Skin of body (tissue), 2 donors: ENCODE data around the gene SEC61G. TPM values are rescaled to one million over a fixed set of nuclear protein-coding genes. Genes with fewer than 3 reads are reported as not detected.

Experiments used
- DNase-seq: peaks from one replicate; lab custom pipeline; 2025; lab: John Stamatoyannopoulos, UW
- total RNA-seq: library from RNA; depleted of rRNA; stranded (reverse); fragments of >200 nt; gene quantifications from one replicate; pipeline ENCODE4 v1.2.3, GENCODE V29; 2014

Gene SEC61G
- 97.8 TPM for total RNA-seq

- DNase-seq, result peak; percentile 98
Measured at GRCh38 chr7:54758702-54759592, at the start of gene SEC61G. Gene SEC61G (minus strand): TSS chr7:54759211. CDS start chr7:54757588, 1,623 bp downstream.

DNA sequence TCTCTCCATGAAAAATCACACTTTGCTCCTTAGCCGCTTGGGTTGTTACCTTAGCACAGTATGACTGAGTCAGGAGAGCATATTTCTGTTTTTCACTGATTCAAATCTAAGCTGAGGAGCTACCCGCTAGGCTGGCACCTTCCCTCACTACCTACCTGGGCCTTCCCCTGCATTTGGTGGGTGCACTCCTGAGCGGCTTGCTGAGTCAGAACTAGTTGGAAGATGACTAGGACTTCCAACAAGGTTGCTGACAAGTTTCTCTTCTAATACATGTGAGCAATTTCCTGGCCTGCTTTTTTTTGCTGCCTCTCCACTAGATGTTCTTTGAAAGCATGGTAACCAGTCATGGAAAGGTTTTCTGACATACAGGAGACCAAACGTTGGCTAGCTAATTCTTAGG lies 43.8 kb upstream of the SEC61G start:
- DNase-seq, result no peak

- no peak for DNase-seq
Measured at GRCh38 chr7:54802114-54802513, 43.1 kb upstream of the SEC61G start.

GRCh38 chr7:54799792-54800191 lies 40.8 kb upstream of the SEC61G start:
- DNase-seq, result no peak

DNA sequence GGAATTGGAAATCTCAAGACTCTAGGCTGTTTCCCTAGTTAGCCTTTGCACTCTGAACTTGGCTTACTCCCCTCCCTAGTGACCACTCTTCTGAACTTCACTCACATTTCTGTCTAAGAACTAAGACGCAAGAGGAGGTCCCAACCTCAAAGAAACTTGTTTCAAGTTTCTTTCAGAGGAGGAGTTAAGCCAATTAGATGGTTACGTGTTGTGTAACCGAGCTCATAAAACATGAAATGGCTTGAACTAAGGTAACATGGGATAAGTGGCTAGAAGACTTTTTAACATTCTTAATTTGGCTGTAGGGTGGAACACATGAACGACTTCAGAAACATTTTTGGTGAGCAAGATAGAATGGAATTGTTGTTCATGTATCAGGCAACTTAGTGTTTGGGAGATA lies 39.5 kb upstream of the SEC61G start:
- DNase-seq, result no peak

- DNase-seq, result no peak
Measured at GRCh38 chr7:54796853-54797252, 37.8 kb upstream of the SEC61G start.

GRCh38 chr7:54796150-54796549 lies 37.1 kb upstream of the SEC61G start:
- no peak for DNase-seq

DNA sequence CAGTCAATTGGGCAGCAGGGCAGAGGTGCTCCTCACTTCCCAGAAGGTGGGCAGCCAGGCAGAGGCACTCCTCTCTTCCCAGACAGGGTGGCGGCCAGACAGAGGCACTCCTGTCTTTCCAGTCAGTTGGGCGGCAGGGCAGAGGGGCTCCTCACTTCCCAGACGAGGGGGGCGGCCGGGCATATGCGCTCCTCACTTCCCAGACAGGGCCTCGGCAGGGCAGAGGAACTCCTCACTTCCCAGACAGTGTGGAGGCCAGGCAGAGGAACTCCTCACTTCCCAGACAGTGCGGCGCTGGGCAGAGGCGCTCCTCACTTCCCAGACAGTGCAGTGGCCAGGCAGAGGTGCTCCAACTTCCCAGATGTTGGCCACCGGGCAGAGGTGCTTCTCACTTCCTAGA lies 33.4 kb upstream of the SEC61G start:
- DNase-seq, result no peak

DNA sequence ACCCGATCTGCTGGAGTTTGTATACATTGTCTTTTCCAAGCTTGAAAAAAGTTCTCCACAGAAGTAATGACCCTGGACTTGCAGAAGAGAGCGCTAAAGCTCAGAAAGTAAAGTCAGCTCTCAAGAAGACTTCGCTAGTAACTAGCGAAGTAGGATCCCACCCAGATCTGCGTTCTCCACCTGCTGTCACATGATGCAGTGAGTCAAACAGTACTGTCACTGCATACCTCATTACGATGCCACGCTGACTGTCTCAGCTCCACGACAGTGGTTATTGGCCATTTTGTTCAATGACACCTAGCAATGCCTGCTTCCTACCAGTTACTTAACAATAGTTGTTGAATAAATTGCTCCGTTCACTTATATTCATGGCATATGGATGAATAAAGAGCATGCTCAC lies 29.7 kb upstream of the SEC61G start:
- DNase-seq, result peak; percentile 69

DNA sequence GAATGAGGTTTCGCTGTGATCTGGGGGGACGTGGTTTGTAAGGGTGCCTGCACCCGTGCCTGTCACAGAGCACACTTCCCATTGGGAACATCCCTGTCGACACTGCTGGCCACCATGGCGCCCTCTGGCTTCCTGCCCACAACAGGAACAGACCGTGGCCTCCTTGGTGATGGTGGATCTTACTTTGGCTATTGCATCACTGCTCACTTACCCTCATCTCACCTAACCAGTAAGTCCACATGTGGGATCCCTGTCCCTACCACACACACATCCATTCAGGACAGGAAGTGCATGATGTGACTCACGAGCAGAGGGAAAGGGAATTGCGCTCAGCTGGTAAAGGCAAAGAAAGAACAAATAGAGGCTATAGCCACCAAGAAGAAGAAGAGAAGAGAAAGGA lies 26.2 kb upstream of the SEC61G start:
- no peak for DNase-seq

DNA sequence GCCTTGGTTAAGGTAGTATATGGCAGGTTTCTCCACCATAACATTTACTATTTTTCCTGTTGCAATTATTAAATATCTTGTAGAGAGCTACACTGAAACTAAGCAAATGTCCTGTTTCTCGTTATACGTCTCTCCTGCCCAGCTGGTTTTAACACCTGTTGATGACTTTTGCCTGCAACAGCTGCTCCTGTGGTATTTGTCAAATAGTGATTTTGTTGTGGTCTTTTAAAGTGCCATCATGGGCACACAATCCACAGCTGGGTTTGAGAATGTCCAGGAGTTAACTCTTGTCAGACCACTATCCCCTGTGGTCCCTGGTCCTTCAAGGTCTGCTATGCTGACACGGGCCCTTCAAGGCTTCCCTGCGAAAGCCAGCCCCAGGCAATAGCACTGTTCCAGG lies 24.9 kb upstream of the SEC61G start:
- DNase-seq, result no peak

GRCh38 chr7:54782829-54783228 lies 23.8 kb upstream of the SEC61G start:
- DNase-seq, result no peak

DNA sequence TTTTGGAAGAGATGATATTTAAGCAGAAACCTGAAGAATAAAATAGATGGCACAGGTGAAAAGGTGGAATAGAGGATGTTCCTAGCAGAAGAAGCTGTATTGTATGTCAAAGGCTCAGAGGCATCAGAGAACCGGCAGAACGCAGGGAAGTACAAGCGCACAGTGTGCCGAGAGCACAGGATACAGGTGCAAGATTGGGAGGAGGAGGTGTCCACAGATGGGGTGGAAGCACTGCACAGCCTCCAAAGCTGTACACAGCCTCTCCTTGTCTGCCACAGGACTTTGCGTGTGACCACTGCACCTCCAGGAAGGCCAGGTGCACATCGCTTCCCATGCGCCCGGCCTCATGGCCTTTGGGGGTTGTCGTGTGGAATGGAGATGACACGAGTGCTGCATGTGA lies 23.3 kb upstream of the SEC61G start:
- DNase-seq, result no peak

DNA sequence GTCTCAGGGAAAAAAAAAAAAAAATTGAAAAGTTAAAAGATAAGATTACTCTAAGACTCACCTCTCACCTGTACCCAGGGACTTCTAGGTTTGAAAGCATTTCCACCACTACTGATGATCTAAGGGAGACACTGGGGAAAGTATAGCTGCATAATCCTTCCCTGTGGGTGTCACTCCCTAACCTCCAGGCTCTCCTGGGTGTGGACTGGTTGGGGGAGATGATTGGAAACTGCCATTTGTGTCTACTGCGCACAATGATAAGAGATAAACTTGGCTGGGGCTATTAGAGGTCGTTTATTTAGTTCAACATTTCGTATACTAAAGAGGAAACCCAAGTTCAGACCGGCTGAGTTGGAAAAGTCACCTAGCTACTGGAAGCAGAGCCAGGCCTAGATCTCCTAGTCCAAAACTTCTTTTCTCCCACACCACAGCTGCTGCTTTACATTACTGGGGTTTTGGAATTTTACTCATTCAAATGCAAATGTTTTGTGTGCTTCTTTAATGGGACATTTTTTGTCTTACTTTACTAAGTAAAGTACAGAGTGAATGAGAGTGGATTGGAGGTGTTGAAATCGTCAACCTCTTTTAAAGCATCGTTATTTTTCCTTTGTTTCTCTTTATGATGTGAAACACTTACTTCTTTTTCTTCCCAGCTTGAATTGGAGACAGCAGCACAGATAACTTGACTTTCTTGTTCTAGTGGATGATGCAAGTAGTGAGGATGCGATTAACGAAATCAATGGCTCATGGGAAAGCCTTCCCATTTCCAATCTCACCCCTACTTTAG lies 22.3 kb upstream of the SEC61G start:
- DNase-seq, result no peak

- DNase-seq, result no peak
Measured at GRCh38 chr7:54780490-54780889, 21.5 kb upstream of the SEC61G start.

- no peak for DNase-seq
Measured at GRCh38 chr7:54778696-54779540, 19.9 kb upstream of the SEC61G start.

DNA sequence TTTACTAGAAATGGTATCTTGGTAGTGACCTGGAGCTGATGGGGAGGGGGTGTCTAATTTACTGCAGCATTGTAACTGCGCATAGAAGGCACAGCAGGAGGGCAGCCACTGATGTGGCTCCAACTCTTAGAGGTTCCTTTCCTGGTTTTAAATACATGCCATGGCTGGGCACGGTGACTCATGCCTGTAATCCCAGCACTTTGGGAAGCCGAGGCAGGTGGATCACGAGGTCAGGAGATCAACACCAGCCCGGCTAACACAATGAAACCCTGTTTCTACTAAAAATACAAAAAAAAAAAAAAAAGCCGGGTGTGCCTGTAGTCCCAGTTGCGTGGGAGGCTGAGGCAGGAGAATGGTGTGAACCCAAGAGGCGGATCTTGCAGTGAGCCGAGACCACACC lies 19.2 kb upstream of the SEC61G start:
- DNase-seq, result no peak

- DNase-seq, result no peak
Measured at GRCh38 chr7:54774785-54775740, 16.1 kb upstream of the SEC61G start.

- peak; percentile 69 for DNase-seq
Measured at GRCh38 chr7:54773472-54774399, 14.7 kb upstream of the SEC61G start.
